Measurements from ENCODE around the gene RBM44.

The RBM44 gene

GRCh38 chr2:237873421-237873831 is 74.8 kb downstream of the RBM44 start:
- no peak overlapping the region for H3K27ac ChIP-seq (ENCODE audit: low read depth, low read length)
- H3K27me3 ChIP-seq (ENCODE audit: control insufficient read depth, insufficient read depth, low read length), result no peaks in the 10 kb centered on the region
- H3K4me3 ChIP-seq (ENCODE audit: low read depth, low read length), result no peak overlapping the region
- H3K36me3 ChIP-seq (ENCODE audit: control insufficient read depth, insufficient read depth, low read length), result no peaks in the 10 kb centered on the region
- H3K4me1 ChIP-seq (ENCODE audit: control insufficient read depth, insufficient read depth, low read length), result no peaks in the 10 kb centered on the region
- H3K9me3 ChIP-seq (ENCODE audit: control insufficient read depth, insufficient read depth, low read length), result no peaks in the 10 kb centered on the region
- H3K9ac ChIP-seq (ENCODE audit: low read depth, low read length), result no peak overlapping the region

- Histone ChIP-seq H3K36me3 (ENCODE audit: control insufficient read depth, insufficient read depth, low read length) (no peaks in the 10 kb centered on the region), H3K9ac (ENCODE audit: low read depth, low read length) (no peak overlapping the region), H3K9me3 (ENCODE audit: control insufficient read depth, insufficient read depth, low read length) (no peaks in the 10 kb centered on the region), H3K4me3 (ENCODE audit: low read depth, low read length) (no peak overlapping the region), H3K27me3 (ENCODE audit: control insufficient read depth, insufficient read depth, low read length) (no peaks in the 10 kb centered on the region), H3K4me1 (ENCODE audit: control insufficient read depth, insufficient read depth, low read length) (no peaks in the 10 kb centered on the region), H3K27ac (ENCODE audit: low read depth, low read length) (no peak overlapping the region)
Measured at GRCh38 chr2:237873897-237874551, 75.4 kb downstream of the RBM44 start.

- no peaks in the 10 kb centered on the region for H3K27me3 ChIP-seq (ENCODE audit: control insufficient read depth, insufficient read depth, low read length)
- H3K4me3 ChIP-seq (ENCODE audit: low read depth, low read length), result no peak overlapping the region
- no peaks in the 10 kb centered on the region for H3K9me3 ChIP-seq (ENCODE audit: control insufficient read depth, insufficient read depth, low read length)
- H3K4me1 ChIP-seq (ENCODE audit: control insufficient read depth, insufficient read depth, low read length), result no peaks in the 10 kb centered on the region
- H3K36me3 ChIP-seq (ENCODE audit: control insufficient read depth, insufficient read depth, low read length), result no peaks in the 10 kb centered on the region
- H3K27ac ChIP-seq (ENCODE audit: low read depth, low read length), result no peak overlapping the region
- H3K9ac ChIP-seq (ENCODE audit: low read depth, low read length), result no peak overlapping the region
Measured at GRCh38 chr2:237874585-237875161, 76.1 kb downstream of the RBM44 start.

GRCh38 chr2:237875256-237876060 is 76.9 kb downstream of the RBM44 start:
- Histone ChIP-seq H3K36me3 (ENCODE audit: control insufficient read depth, insufficient read depth, low read length) (no peaks in the 10 kb centered on the region), H3K9ac (ENCODE audit: low read depth, low read length) (no peak overlapping the region), H3K27ac (ENCODE audit: low read depth, low read length) (no peak overlapping the region), H3K27me3 (ENCODE audit: control insufficient read depth, insufficient read depth, low read length) (no peaks in the 10 kb centered on the region), H3K9me3 (ENCODE audit: control insufficient read depth, insufficient read depth, low read length) (no peaks in the 10 kb centered on the region), H3K4me3 (ENCODE audit: low read depth, low read length) (no peak overlapping the region), H3K4me1 (ENCODE audit: control insufficient read depth, insufficient read depth, low read length) (no peaks in the 10 kb centered on the region)

- no peaks in the 10 kb centered on the region for H3K36me3 ChIP-seq (ENCODE audit: control insufficient read depth, insufficient read depth, low read length)
- no peak overlapping the region for H3K9ac ChIP-seq (ENCODE audit: low read depth, low read length)
- no peak overlapping the region for H3K27ac ChIP-seq (ENCODE audit: low read depth, low read length)
- no peak overlapping the region for H3K4me3 ChIP-seq (ENCODE audit: low read depth, low read length)
- H3K27me3 ChIP-seq (ENCODE audit: control insufficient read depth, insufficient read depth, low read length), result no peaks in the 10 kb centered on the region
- H3K4me1 ChIP-seq (ENCODE audit: control insufficient read depth, insufficient read depth, low read length), result no peaks in the 10 kb centered on the region
- no peaks in the 10 kb centered on the region for H3K9me3 ChIP-seq (ENCODE audit: control insufficient read depth, insufficient read depth, low read length)
Measured at GRCh38 chr2:237876061-237876526, 77.5 kb downstream of the RBM44 start.

GRCh38 chr2:237876532-237876931 is 78.0 kb downstream of the RBM44 start:
- no peaks in the 10 kb centered on the region for H3K27me3 ChIP-seq (ENCODE audit: control insufficient read depth, insufficient read depth, low read length)
- no peaks in the 10 kb centered on the region for H3K36me3 ChIP-seq (ENCODE audit: control insufficient read depth, insufficient read depth, low read length)
- no peaks in the 10 kb centered on the region for H3K9me3 ChIP-seq (ENCODE audit: control insufficient read depth, insufficient read depth, low read length)
- no peak overlapping the region for H3K9ac ChIP-seq (ENCODE audit: low read depth, low read length)
- no peak overlapping the region for H3K4me3 ChIP-seq (ENCODE audit: low read depth, low read length)
- H3K27ac ChIP-seq (ENCODE audit: low read depth, low read length), result no peak overlapping the region
- H3K4me1 ChIP-seq (ENCODE audit: control insufficient read depth, insufficient read depth, low read length), result no peaks in the 10 kb centered on the region

- no peak overlapping the region for H3K27ac ChIP-seq (ENCODE audit: low read depth, low read length)
- no peaks in the 10 kb centered on the region for H3K4me1 ChIP-seq (ENCODE audit: control insufficient read depth, insufficient read depth, low read length)
- no peak overlapping the region for H3K4me3 ChIP-seq (ENCODE audit: low read depth, low read length)
- no peaks in the 10 kb centered on the region for H3K36me3 ChIP-seq (ENCODE audit: control insufficient read depth, insufficient read depth, low read length)
- H3K27me3 ChIP-seq (ENCODE audit: control insufficient read depth, insufficient read depth, low read length), result no peaks in the 10 kb centered on the region
- no peaks in the 10 kb centered on the region for H3K9me3 ChIP-seq (ENCODE audit: control insufficient read depth, insufficient read depth, low read length)
- H3K9ac ChIP-seq (ENCODE audit: low read depth, low read length), result no peak overlapping the region
Measured at GRCh38 chr2:237876951-237877491, 78.4 kb downstream of the RBM44 start.

GRCh38 chr2:237877576-237878307 is 79.2 kb downstream of the RBM44 start:
- no peaks in the 10 kb centered on the region for H3K9me3 ChIP-seq (ENCODE audit: control insufficient read depth, insufficient read depth, low read length)
- H3K36me3 ChIP-seq (ENCODE audit: control insufficient read depth, insufficient read depth, low read length), result no peaks in the 10 kb centered on the region
- H3K27ac ChIP-seq (ENCODE audit: low read depth, low read length), result no peak overlapping the region
- H3K27me3 ChIP-seq (ENCODE audit: control insufficient read depth, insufficient read depth, low read length), result no peaks in the 10 kb centered on the region
- H3K9ac ChIP-seq (ENCODE audit: low read depth, low read length), result no peak overlapping the region
- H3K4me1 ChIP-seq (ENCODE audit: control insufficient read depth, insufficient read depth, low read length), result no peaks in the 10 kb centered on the region
- no peak overlapping the region for H3K4me3 ChIP-seq (ENCODE audit: low read depth, low read length)

GRCh38 chr2:237878321-237879057 is 79.9 kb downstream of the RBM44 start:
- Histone ChIP-seq H3K27ac (ENCODE audit: low read depth, low read length) (no peak overlapping the region), H3K36me3 (ENCODE audit: control insufficient read depth, insufficient read depth, low read length) (no peaks in the 10 kb centered on the region), H3K27me3 (ENCODE audit: control insufficient read depth, insufficient read depth, low read length) (no peaks in the 10 kb centered on the region), H3K9me3 (ENCODE audit: control insufficient read depth, insufficient read depth, low read length) (no peaks in the 10 kb centered on the region), H3K4me1 (ENCODE audit: control insufficient read depth, insufficient read depth, low read length) (no peaks in the 10 kb centered on the region), H3K4me3 (ENCODE audit: low read depth, low read length) (no peak overlapping the region), H3K9ac (ENCODE audit: low read depth, low read length) (no peak overlapping the region)

GRCh38 chr2:237879058-237879430 is 80.5 kb downstream of the RBM44 start:
- Histone ChIP-seq H3K36me3 (ENCODE audit: control insufficient read depth, insufficient read depth, low read length) (no peaks in the 10 kb centered on the region), H3K4me1 (ENCODE audit: control insufficient read depth, insufficient read depth, low read length) (no peaks in the 10 kb centered on the region), H3K9me3 (ENCODE audit: control insufficient read depth, insufficient read depth, low read length) (no peaks in the 10 kb centered on the region), H3K27ac (ENCODE audit: low read depth, low read length) (no peak overlapping the region), H3K9ac (ENCODE audit: low read depth, low read length) (no peak overlapping the region), H3K4me3 (ENCODE audit: low read depth, low read length) (no peak overlapping the region), H3K27me3 (ENCODE audit: control insufficient read depth, insufficient read depth, low read length) (no peaks in the 10 kb centered on the region)

All from HUES48 (cell line).